ENCODE data around the gene FBXL22.

Gene FBXL22

GRCh38 chr15:63601026-63601703, 4.0 kb downstream of the FBXL22 start:
- no peaks in the 10 kb centered on the region for H3K4me1 ChIP-seq (ENCODE audit: insufficient read depth, poor library complexity, severe bottlenecking)
- peak overlapping the region; percentile 33 for H3K27ac ChIP-seq (ENCODE audit: poor library complexity, severe bottlenecking)
- DNase-seq (ENCODE audit: low spot score): no peak
- H3K36me3 ChIP-seq (ENCODE audit: low read depth): no peaks in the 10 kb centered on the region
- no peaks in the 10 kb centered on the region for H3K9me3 ChIP-seq (ENCODE audit: severe bottlenecking)
- peak; percentile 26 for TF ChIP-seq CTCF (IDR thresholded peaks at IDR 0.05; ENCODE audit: poor library complexity, severe bottlenecking)
- H3K4me3 ChIP-seq (ENCODE audit: severe bottlenecking): peak overlapping the region; percentile 55
- peak; percentile 13 for ATAC-seq (ENCODE audit: low read depth)
- no peaks in the 10 kb centered on the region for H3K27me3 ChIP-seq (ENCODE audit: insufficient read depth, poor library complexity, severe bottlenecking)

GRCh38 chr15:63601704-63602185, 4.6 kb downstream of the FBXL22 start:
- H3K27ac ChIP-seq (ENCODE audit: poor library complexity, severe bottlenecking): peak overlapping the region; percentile 33
- ATAC-seq (ENCODE audit: low read depth) (no peak), DNase-seq (ENCODE audit: low spot score) (no peak)
- H3K9me3 ChIP-seq (ENCODE audit: severe bottlenecking): no peaks in the 10 kb centered on the region
- no peaks in the 10 kb centered on the region for H3K36me3 ChIP-seq (ENCODE audit: low read depth)
- peak overlapping the region; percentile 55 for H3K4me3 ChIP-seq (ENCODE audit: severe bottlenecking)
- H3K27me3 ChIP-seq (ENCODE audit: insufficient read depth, poor library complexity, severe bottlenecking): no peaks in the 10 kb centered on the region
- TF ChIP-seq CTCF (IDR thresholded peaks at IDR 0.05; ENCODE audit: poor library complexity, severe bottlenecking): no peak
- no peaks in the 10 kb centered on the region for H3K4me1 ChIP-seq (ENCODE audit: insufficient read depth, poor library complexity, severe bottlenecking)

- no peak for ATAC-seq (ENCODE audit: low read depth)
- no peak overlapping the region for H3K27ac ChIP-seq (ENCODE audit: poor library complexity, severe bottlenecking)
Measured at GRCh38 chr15:63602595-63602994, 5.4 kb downstream of the FBXL22 start.

GRCh38 chr15:63603516-63603915, 6.3 kb downstream of the FBXL22 start:
- Histone ChIP-seq H3K27ac (ENCODE audit: poor library complexity, severe bottlenecking) (no peak overlapping the region), H3K36me3 (ENCODE audit: low read depth) (peaks cover 6% of the 10 kb centered on the region), H3K4me1 (ENCODE audit: insufficient read depth, poor library complexity, severe bottlenecking) (no peaks in the 10 kb centered on the region), H3K4me3 (ENCODE audit: severe bottlenecking) (no peak overlapping the region), H3K9me3 (ENCODE audit: severe bottlenecking) (no peaks in the 10 kb centered on the region), H3K27me3 (ENCODE audit: insufficient read depth, poor library complexity, severe bottlenecking) (no peaks in the 10 kb centered on the region)
- ATAC-seq (ENCODE audit: low read depth) (no peak), DNase-seq (ENCODE audit: low spot score) (no peak)
- no peak for TF ChIP-seq CTCF (IDR thresholded peaks at IDR 0.05; ENCODE audit: poor library complexity, severe bottlenecking)

More at GRCh38 chr15:63602595-63602994, 5.4 kb downstream of the FBXL22 start:
- Histone ChIP-seq H3K27me3 (ENCODE audit: insufficient read depth, poor library complexity, severe bottlenecking) (no peaks in the 10 kb centered on the region), H3K4me1 (ENCODE audit: insufficient read depth, poor library complexity, severe bottlenecking) (no peaks in the 10 kb centered on the region), H3K9me3 (ENCODE audit: severe bottlenecking) (no peaks in the 10 kb centered on the region), H3K4me3 (ENCODE audit: severe bottlenecking) (no peak overlapping the region), H3K36me3 (ENCODE audit: low read depth) (no peaks in the 10 kb centered on the region; the same call in 1 of the 2 replicates)
- DNase-seq (ENCODE audit: low spot score): no peak
- TF ChIP-seq CTCF (IDR thresholded peaks at IDR 0.05; ENCODE audit: poor library complexity, severe bottlenecking): no peak

- Histone ChIP-seq H3K27ac (ENCODE audit: poor library complexity, severe bottlenecking) (no peak overlapping the region), H3K9me3 (ENCODE audit: severe bottlenecking) (no peaks in the 10 kb centered on the region), H3K27me3 (ENCODE audit: insufficient read depth, poor library complexity, severe bottlenecking) (no peaks in the 10 kb centered on the region), H3K4me1 (ENCODE audit: insufficient read depth, poor library complexity, severe bottlenecking) (no peaks in the 10 kb centered on the region), H3K36me3 (ENCODE audit: low read depth) (peaks cover 14% of the 10 kb centered on the region), H3K4me3 (ENCODE audit: severe bottlenecking) (no peak overlapping the region)
- DNase-seq (ENCODE audit: low spot score) (no peak), ATAC-seq (ENCODE audit: low read depth) (no peak)
- no peak for TF ChIP-seq CTCF (IDR thresholded peaks at IDR 0.05; ENCODE audit: poor library complexity, severe bottlenecking)
Measured at GRCh38 chr15:63604281-63604680, 7.1 kb downstream of the FBXL22 start.

Measured in RWPE2 (cell line).